ENCODE results near the gene VCX2. TPM values are rescaled to one million over a fixed set of nuclear protein-coding genes. Genes with fewer than 3 reads are reported as not detected.
"Not testable (repeated sequence)": the region's sequence is repeated elsewhere in the genome, so short reads cannot be mapped to it uniquely, and the experiment has no call there.

Gene VCX2
- polyA plus RNA-seq, 1 experiment: not detected

GRCh38 chrX:8183346-8183745, 12.3 kb upstream of the VCX2 start:
- H3K27me3 ChIP-seq (ENCODE audit: control insufficient read depth, insufficient read depth, low read length): no peaks in the 10 kb centered on the region
- CTCF ChIA-PET: no interaction called here
- no peak for TF ChIP-seq CTCF (IDR thresholded peaks at IDR 0.05; ENCODE audit: low read depth, low read length)
- no peak overlapping the region for H3K4me3 ChIP-seq (ENCODE audit: low read depth, low read length)
- H3K9me3 ChIP-seq (ENCODE audit: control insufficient read depth, insufficient read depth, low read length): no peaks in the 10 kb centered on the region
- DNase-seq (ENCODE audit: low read depth, low spot score): no peak
- no peak overlapping the region for H3K27ac ChIP-seq (ENCODE audit: low read depth, low read length)
- POLR2A ChIA-PET: no interaction called here

- ChIA-PET POLR2A (no interaction called here), CTCF (no interaction called here)
- DNase-seq (ENCODE audit: low read depth, low spot score): no peak
- Histone ChIP-seq H3K4me3 (ENCODE audit: low read depth, low read length) (no peak overlapping the region), H3K27ac (ENCODE audit: low read depth, low read length) (no peak overlapping the region), H3K9me3 (ENCODE audit: control insufficient read depth, insufficient read depth, low read length) (no peaks in the 10 kb centered on the region), H3K27me3 (ENCODE audit: control insufficient read depth, insufficient read depth, low read length) (no peaks in the 10 kb centered on the region)
- TF ChIP-seq CTCF (IDR thresholded peaks at IDR 0.05; ENCODE audit: low read depth, low read length): no peak
These were observed 8.6 kb upstream of the VCX2 start for GRCh38 chrX:8179656-8180055.

GRCh38 chrX:8154011-8154410, 17.1 kb downstream of the VCX2 start:
- CTCF ChIA-PET; H3K9me3 ChIP-seq (ENCODE audit: control insufficient read depth, insufficient read depth, low read length); DNase-seq (ENCODE audit: low read depth, low spot score); H3K27me3 ChIP-seq (ENCODE audit: control insufficient read depth, insufficient read depth, low read length); H3K27ac ChIP-seq (ENCODE audit: low read depth, low read length); H3K4me3 ChIP-seq (ENCODE audit: low read depth, low read length); POLR2A ChIA-PET: not testable (repeated sequence)

- TF ChIP-seq CTCF (IDR thresholded peaks at IDR 0.05; ENCODE audit: low read depth, low read length): no peak
- H3K9me3 ChIP-seq (ENCODE audit: control insufficient read depth, insufficient read depth, low read length): peaks cover 7% of the 10 kb centered on the region; the same call in 1 of the 2 replicates
- DNase-seq (ENCODE audit: low read depth, low spot score): no peak
- H3K4me3 ChIP-seq (ENCODE audit: low read depth, low read length): no peak overlapping the region
- H3K27ac ChIP-seq (ENCODE audit: low read depth, low read length): no peak overlapping the region
- CTCF ChIA-PET: no interaction called here
- POLR2A ChIA-PET: no interaction called here
- H3K27me3 ChIP-seq (ENCODE audit: control insufficient read depth, insufficient read depth, low read length): no peaks in the 10 kb centered on the region
These were observed 23.8 kb downstream of the VCX2 start for GRCh38 chrX:8147226-8147625.

- ChIA-PET CTCF (no interaction called here), POLR2A (no interaction called here)
- H3K27ac ChIP-seq (ENCODE audit: low read depth, low read length): no peak overlapping the region
These were observed 26.1 kb downstream of the VCX2 start for GRCh38 chrX:8144925-8145324.

More at GRCh38 chrX:8144925-8145324, 26.1 kb downstream of the VCX2 start:
- H3K27me3 ChIP-seq (ENCODE audit: control insufficient read depth, insufficient read depth, low read length): no peaks in the 10 kb centered on the region
- DNase-seq (ENCODE audit: low read depth, low spot score): no peak
- no peak overlapping the region for H3K4me3 ChIP-seq (ENCODE audit: low read depth, low read length)
- no peak for TF ChIP-seq CTCF (IDR thresholded peaks at IDR 0.05; ENCODE audit: low read depth, low read length)
- peaks cover 7% of the 10 kb centered on the region; the same call in 1 of the 2 replicates for H3K9me3 ChIP-seq (ENCODE audit: control insufficient read depth, insufficient read depth, low read length)

Data from AG04450 (cell line).